ENCODE data around the gene OSTM1.

- no peak for TF ChIP-seq CTCF (IDR thresholded peaks at IDR 0.05)
- TF ChIP-seq EZH2 (IDR thresholded peaks at IDR 0.05; ENCODE audit: borderline replicate concordance, insufficient read depth, low read depth, low read length, poor library complexity, severe bottlenecking) = no peak
These were observed 16.7 kb upstream of the OSTM1 start for GRCh38 chr6:108091288-108091687.

All from B cell (primary cell).